Activated B cell treated with CpG ODN at 0.5 μM for 24 hours (primary cell): ENCODE data around the gene CCDC178. TPM values are rescaled to one million over a fixed set of nuclear protein-coding genes. Genes with fewer than 3 reads are reported as not detected.
"Not testable (repeated sequence)": the region's sequence is repeated elsewhere in the genome, so short reads cannot be mapped to it uniquely, and the experiment has no call there.

Experiments used
- ATAC-seq: fragments of 200-7000 bp; cut with Tn5 transposase; one replicate; pipeline ENCODE4 v1.10.0; 2021; ENCODE audit warnings: low read depth, mild to moderate bottlenecking, moderate library complexity
- CTCF ChIA-PET: fragments of 350-600 bp; sonication (Branson Sonifier 250); formaldehyde crosslinking; loops from one replicate; lab custom pipeline; 2021; ENCODE audit warnings: antibody characterized with exemption; lab: Charles Lee
- POLR2A ChIA-PET: fragments of 350-600 bp; sonication (Branson Sonifier 250); formaldehyde crosslinking; loops from one replicate; lab custom pipeline; 2021; ENCODE audit warnings: antibody characterized with exemption; lab: Charles Lee
- DNase-seq: peaks from one replicate; pipeline ENCODE4 v3.0.0; 2022
- H3K27ac Mint-ChIP-seq: one replicate; pipeline ENCODE4 v1.8.0; 2020; ENCODE audit warnings: mixed read lengths
- H3K27me3 Mint-ChIP-seq: one replicate; pipeline ENCODE4 v1.8.0; 2021; ENCODE audit warnings: mixed read lengths
- H3K36me3 Mint-ChIP-seq: one replicate; pipeline ENCODE4 v1.8.0; 2021; ENCODE audit warnings: low read depth, mixed read lengths
- H3K4me1 Mint-ChIP-seq: one replicate; pipeline ENCODE4 v1.8.0; 2021; ENCODE audit warnings: mixed read lengths
- H3K4me3 Mint-ChIP-seq: one replicate; pipeline ENCODE4 v1.8.0; 2020; ENCODE audit warnings: mild to moderate bottlenecking, mixed read lengths
- H3K9me3 Mint-ChIP-seq: one replicate; pipeline ENCODE4 v1.8.0; 2020; ENCODE audit warnings: mixed read lengths
- intact Hi-C: fragments of 100-400 bp; cut with micrococcal nuclease; formaldehyde crosslinking; loops from one replicate; pipeline ENCODE4 v1.15.1; 2024
- total RNA-seq: library from RNA; stranded (reverse); gene quantifications from 2 replicates; pipeline ENCODE4 v1.2.3, GENCODE V29; 2022
- TF ChIP-seq, protein P1 (sequence below): fragments of 200-600 bp; IDR thresholded peaks from one replicate; pipeline ENCODE4 v1.8.0; 2022; ENCODE audit warnings: antibody characterized with exemption, mild to moderate bottlenecking

The CCDC178 gene
- total RNA-seq, 1 donor from 2014 or later: not detected

DNA sequence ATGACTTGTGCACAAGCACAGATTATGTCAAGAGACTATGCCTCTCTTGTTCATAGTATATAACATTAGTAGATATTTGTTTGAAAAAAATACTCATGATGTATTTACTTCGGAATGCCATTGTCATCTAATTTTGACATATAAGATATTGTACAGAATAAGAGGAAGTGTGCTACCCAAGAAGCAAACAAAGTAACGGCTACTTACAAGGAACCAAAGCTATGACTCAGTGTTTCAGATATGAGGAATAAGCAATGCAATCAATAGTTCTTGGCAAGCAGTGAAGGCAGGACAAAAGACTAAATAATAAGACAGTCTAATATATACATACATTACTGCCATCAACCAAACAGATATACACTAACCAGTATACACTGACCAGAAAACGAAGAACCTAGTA lies 256.3 kb downstream of the CCDC178 start:
- CTCF ChIA-PET: no interaction called here
- intact Hi-C loops: no loop called here
- DNase-seq (no peak), ATAC-seq (no peak)
- Mint-ChIP-seq H3K27ac (no peak overlapping the region), H3K4me3 (no peak overlapping the region), H3K27me3 (no peaks in the 10 kb centered on the region), H3K36me3 (no peaks in the 10 kb centered on the region), H3K4me1 (peaks cover 3% of the 10 kb centered on the region), H3K9me3 (no peaks in the 10 kb centered on the region)
- TF ChIP-seq, protein P1, sequence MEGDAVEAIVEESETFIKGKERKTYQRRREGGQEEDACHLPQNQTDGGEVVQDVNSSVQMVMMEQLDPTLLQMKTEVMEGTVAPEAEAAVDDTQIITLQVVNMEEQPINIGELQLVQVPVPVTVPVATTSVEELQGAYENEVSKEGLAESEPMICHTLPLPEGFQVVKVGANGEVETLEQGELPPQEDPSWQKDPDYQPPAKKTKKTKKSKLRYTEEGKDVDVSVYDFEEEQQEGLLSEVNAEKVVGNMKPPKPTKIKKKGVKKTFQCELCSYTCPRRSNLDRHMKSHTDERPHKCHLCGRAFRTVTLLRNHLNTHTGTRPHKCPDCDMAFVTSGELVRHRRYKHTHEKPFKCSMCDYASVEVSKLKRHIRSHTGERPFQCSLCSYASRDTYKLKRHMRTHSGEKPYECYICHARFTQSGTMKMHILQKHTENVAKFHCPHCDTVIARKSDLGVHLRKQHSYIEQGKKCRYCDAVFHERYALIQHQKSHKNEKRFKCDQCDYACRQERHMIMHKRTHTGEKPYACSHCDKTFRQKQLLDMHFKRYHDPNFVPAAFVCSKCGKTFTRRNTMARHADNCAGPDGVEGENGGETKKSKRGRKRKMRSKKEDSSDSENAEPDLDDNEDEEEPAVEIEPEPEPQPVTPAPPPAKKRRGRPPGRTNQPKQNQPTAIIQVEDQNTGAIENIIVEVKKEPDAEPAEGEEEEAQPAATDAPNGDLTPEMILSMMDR: no peak
- POLR2A ChIA-PET: no interaction called here

DNA sequence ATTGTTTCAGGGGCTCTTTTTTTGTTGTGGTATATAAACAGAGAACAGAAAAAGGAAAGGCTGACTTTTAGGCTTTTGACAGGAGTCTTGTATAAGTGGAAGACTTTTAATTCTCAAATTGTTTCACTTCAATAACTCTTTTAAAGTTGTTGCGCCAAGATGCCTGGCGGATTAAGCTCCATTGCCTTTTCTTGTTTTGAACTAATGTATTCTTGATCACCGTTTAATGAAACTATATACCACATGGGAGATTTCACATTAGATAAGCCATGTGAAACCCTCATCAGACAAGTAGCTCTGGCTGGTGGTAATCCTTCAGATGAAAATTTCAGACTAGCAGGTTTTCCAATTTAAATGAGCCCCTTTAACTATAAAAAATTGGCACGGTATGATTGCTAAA lies 257.4 kb downstream of the CCDC178 start:
- Mint-ChIP-seq H3K9me3 (no peaks in the 10 kb centered on the region), H3K27ac (no peak overlapping the region), H3K27me3 (no peaks in the 10 kb centered on the region), H3K36me3 (no peaks in the 10 kb centered on the region), H3K4me3 (no peak overlapping the region), H3K4me1 (peaks cover 3% of the 10 kb centered on the region)
- DNase-seq (no peak), ATAC-seq (no peak)
- TF ChIP-seq, protein P1: no peak
- POLR2A ChIA-PET: no interaction called here
- CTCF ChIA-PET: no interaction called here
- intact Hi-C loops: no loop called here

DNA sequence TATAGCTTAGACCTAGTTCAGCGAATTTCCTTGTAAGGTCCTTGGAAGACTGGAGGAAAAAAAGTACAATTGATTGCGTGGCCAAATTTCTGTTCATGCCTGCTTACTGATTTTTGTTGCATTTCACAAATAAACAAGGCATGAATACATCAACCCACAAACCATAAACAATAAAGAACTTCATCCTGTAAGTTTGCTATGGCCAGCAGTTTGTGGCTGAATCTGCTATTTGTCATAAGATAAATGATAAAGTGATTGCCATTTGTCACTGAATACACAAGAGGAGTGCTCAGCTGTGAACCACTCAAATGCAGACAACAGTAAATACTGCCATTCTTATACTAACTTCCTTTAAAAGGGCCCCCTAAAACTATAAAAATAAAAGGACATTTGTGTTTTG lies 259.5 kb downstream of the CCDC178 start:
- Mint-ChIP-seq H3K27ac (no peak overlapping the region), H3K9me3 (no peaks in the 10 kb centered on the region), H3K36me3 (no peaks in the 10 kb centered on the region), H3K27me3 (no peaks in the 10 kb centered on the region), H3K4me3 (no peak overlapping the region), H3K4me1 (peaks cover 3% of the 10 kb centered on the region)
- ChIA-PET POLR2A (no interaction called here), CTCF (no interaction called here)
- TF ChIP-seq, protein P1: no peak
- DNase-seq: no peak
- no peak for ATAC-seq
- intact Hi-C loops: no loop called here

DNA sequence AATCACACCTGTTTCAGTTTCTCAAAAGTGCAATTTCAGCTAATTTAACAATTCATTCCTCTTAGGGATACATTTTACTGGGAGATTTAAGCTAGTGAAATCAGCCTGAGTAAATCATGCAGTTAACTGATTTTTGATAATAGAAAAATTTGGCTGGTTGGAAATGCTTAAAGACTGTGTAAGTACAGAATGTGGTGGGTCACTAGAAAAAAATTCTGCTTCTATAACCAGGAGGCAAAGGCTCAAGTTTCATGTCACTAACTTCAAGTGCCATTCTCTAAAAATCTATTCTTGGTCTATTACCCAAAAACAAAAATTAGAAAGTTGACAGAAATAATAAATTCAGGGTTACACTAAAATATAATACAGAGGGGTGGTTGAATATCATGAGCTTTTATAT lies 271.3 kb downstream of the CCDC178 start:
- no peak overlapping the region for H3K4me3 Mint-ChIP-seq

DNA sequence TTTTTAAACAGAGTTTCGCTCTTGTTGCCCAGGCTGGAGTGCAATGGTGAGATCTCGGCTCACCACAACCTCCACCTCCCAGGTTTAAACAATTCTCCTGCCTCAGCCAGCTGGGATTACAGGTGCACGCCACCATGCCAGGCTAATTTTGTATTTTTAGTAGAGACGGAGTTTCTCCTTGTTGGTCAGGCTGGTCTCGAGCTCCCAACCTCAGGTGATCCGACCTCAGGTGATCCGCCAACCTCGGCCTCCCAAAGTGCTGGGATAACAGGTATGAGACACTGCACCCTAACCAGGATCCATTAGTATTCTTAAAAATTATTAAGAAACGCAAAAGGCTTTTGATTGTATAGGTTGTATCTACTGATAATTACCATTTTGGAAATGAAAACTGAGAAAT lies 276.4 kb downstream of the CCDC178 start:
- H3K9me3 Mint-ChIP-seq, ATAC-seq, intact Hi-C loops, H3K36me3 Mint-ChIP-seq, H3K27ac Mint-ChIP-seq, DNase-seq, H3K4me1 Mint-ChIP-seq, H3K27me3 Mint-ChIP-seq, H3K4me3 Mint-ChIP-seq, POLR2A ChIA-PET, CTCF ChIA-PET: not testable (repeated sequence)

More for the DNA sequence above, 271.3 kb downstream of the CCDC178 start:
- TF ChIP-seq, protein P1: no peak
- intact Hi-C loops: no loop called here
- H3K4me1 Mint-ChIP-seq: no peaks in the 10 kb centered on the region
- no peak overlapping the region for H3K27ac Mint-ChIP-seq
- no peak for ATAC-seq
- POLR2A ChIA-PET: no interaction called here
- no peaks in the 10 kb centered on the region for H3K9me3 Mint-ChIP-seq
- peaks cover 7% of the 10 kb centered on the region for H3K27me3 Mint-ChIP-seq
- no peaks in the 10 kb centered on the region for H3K36me3 Mint-ChIP-seq
- DNase-seq: no peak
- CTCF ChIA-PET: no interaction called here

DNA sequence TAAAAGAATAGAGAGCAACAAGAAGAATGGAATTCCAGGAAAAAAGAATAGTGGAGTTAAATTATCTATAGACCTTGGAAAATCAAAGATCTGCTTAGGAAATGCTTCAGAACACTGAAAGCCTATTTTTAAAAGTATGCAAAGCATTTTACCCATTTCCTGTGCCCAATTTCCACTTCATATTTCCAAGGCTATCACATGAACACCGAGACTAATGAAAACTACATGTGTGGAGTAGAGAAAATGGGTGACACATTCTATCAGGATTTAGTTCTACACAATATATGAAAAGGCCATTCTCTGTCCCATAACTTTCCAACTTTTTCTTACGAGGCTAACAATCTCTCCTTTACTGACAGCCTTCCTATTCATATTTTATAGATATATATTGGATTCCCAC lies 279.4 kb downstream of the CCDC178 start:
- intact Hi-C loops: no loop called here
- TF ChIP-seq, protein P1: no peak
- Mint-ChIP-seq H3K36me3 (no peaks in the 10 kb centered on the region), H3K27ac (no peak overlapping the region), H3K9me3 (peaks cover 6% of the 10 kb centered on the region), H3K27me3 (no peaks in the 10 kb centered on the region), H3K4me3 (no peak overlapping the region), H3K4me1 (no peaks in the 10 kb centered on the region)
- ATAC-seq (no peak), DNase-seq (no peak)
- ChIA-PET POLR2A (no interaction called here), CTCF (no interaction called here)
